Activated B cell treated with CpG ODN at 0.5 μM for 24 hours (primary cell): ENCODE results near the gene MRPL27. TPM values are rescaled to one million over a fixed set of nuclear protein-coding genes. Genes with fewer than 3 reads are reported as not detected.

Source experiments
- ATAC-seq: fragments of 200-7000 bp; cut with Tn5 transposase; one replicate; pipeline ENCODE4 v1.10.0; 2021; ENCODE audit warnings: low read depth, mild to moderate bottlenecking, moderate library complexity
- CTCF ChIA-PET: fragments of 350-600 bp; sonication (Branson Sonifier 250); formaldehyde crosslinking; loops from one replicate; lab custom pipeline; 2021; ENCODE audit warnings: antibody characterized with exemption; lab: Charles Lee
- POLR2A ChIA-PET: fragments of 350-600 bp; sonication (Branson Sonifier 250); formaldehyde crosslinking; loops from one replicate; lab custom pipeline; 2021; ENCODE audit warnings: antibody characterized with exemption; lab: Charles Lee
- DNase-seq: peaks from one replicate; pipeline ENCODE4 v3.0.0; 2022
- H3K27ac Mint-ChIP-seq: one replicate; pipeline ENCODE4 v1.8.0; 2020; ENCODE audit warnings: mixed read lengths
- H3K27me3 Mint-ChIP-seq: one replicate; pipeline ENCODE4 v1.8.0; 2021; ENCODE audit warnings: mixed read lengths
- H3K36me3 Mint-ChIP-seq: one replicate; pipeline ENCODE4 v1.8.0; 2021; ENCODE audit warnings: low read depth, mixed read lengths
- H3K4me1 Mint-ChIP-seq: one replicate; pipeline ENCODE4 v1.8.0; 2021; ENCODE audit warnings: mixed read lengths
- H3K4me3 Mint-ChIP-seq: one replicate; pipeline ENCODE4 v1.8.0; 2020; ENCODE audit warnings: mild to moderate bottlenecking, mixed read lengths
- H3K9me3 Mint-ChIP-seq: one replicate; pipeline ENCODE4 v1.8.0; 2020; ENCODE audit warnings: mixed read lengths
- CTCF ChIP-seq: fragments of 200-600 bp; IDR thresholded peaks from one replicate; pipeline ENCODE4 v1.8.0; 2022; ENCODE audit warnings: antibody characterized with exemption, mild to moderate bottlenecking
- intact Hi-C: fragments of 100-400 bp; cut with micrococcal nuclease; formaldehyde crosslinking; loops from one replicate; pipeline ENCODE4 v1.15.1; 2024
- total RNA-seq: library from RNA; stranded (reverse); gene quantifications from 2 replicates; pipeline ENCODE4 v1.2.3, GENCODE V29; 2022

The MRPL27 gene
- total RNA-seq, 1 donor from 2014 or later: 45.0 TPM

GRCh38 chr17:50347117-50347893 is 25.7 kb downstream of the MRPL27 start:
- Mint-ChIP-seq H3K27ac (peak overlapping the region; percentile 50), H3K27me3 (no peaks in the 10 kb centered on the region), H3K36me3 (peaks cover 2% of the 10 kb centered on the region), H3K9me3 (no peaks in the 10 kb centered on the region), H3K4me3 (peak overlapping the region; percentile 89), H3K4me1 (peaks cover 24% of the 10 kb centered on the region)
- DNase-seq (no peak), ATAC-seq (no peak)
- TF ChIP-seq CTCF: no peak
- CTCF ChIA-PET: interaction anchor here (1.0 to 3.2 kb wide), 3 partner anchors 15 to 253 kb away, joined by 3 to 21 read pairs (median 4); partner anchors contain the start of gene LRRC59
- POLR2A ChIA-PET: interaction anchor here (0.6 to 1.6 kb wide), 6 partner anchors 12 to 495 kb away, joined by 3 to 7 read pairs (median 6); partner anchors contain the start of gene LRRC59
- intact Hi-C loops: loop anchor here (2.0 kb wide), 1 partner anchor 49 kb away; the partner anchor contains the start of gene LRRC59

- ChIA-PET POLR2A (interaction anchor here (0.5 to 1.6 kb wide), 9 partner anchors 11 to 817 kb away, joined by 3 to 7 read pairs (median 4); partner anchors contain the start of genes EME1, LRRC59, MRPL27 and PPP1R9B), CTCF (interaction anchor here (1.0 to 3.2 kb wide), 3 partner anchors 16 to 252 kb away, joined by 3 to 21 read pairs (median 4); partner anchors contain the start of gene LRRC59)
- Mint-ChIP-seq H3K27ac (peak overlapping the region; percentile 80), H3K4me1 (peaks cover 24% of the 10 kb centered on the region), H3K9me3 (no peaks in the 10 kb centered on the region), H3K4me3 (peak overlapping the region; percentile 89), H3K27me3 (no peaks in the 10 kb centered on the region), H3K36me3 (peaks cover 1% of the 10 kb centered on the region)
- no peak for TF ChIP-seq CTCF
- DNase-seq (no peak), ATAC-seq (peak; percentile 59)
- intact Hi-C loops: loop anchor here (1.0 to 2.0 kb wide), 3 partner anchors 50 to 251 kb away; partner anchors contain the start of genes LRRC59, MYCBPAP and PDK2
These were observed 26.5 kb downstream of the MRPL27 start for GRCh38 chr17:50346313-50347116.

GRCh38 chr17:50345432-50346312 is 27.3 kb downstream of the MRPL27 start, which contains the start of gene XYLT2:
TSS of gene XYLT2 (plus strand) at chr17:50346126. CDS start at chr17:50346141, 15 bp downstream.
- Mint-ChIP-seq H3K27me3 (no peaks in the 10 kb centered on the region), H3K27ac (peak within 1 kb of the TSS; percentile 89), H3K4me3 (peak within 1 kb of the TSS; percentile 90), H3K9me3 (no peaks in the 10 kb centered on the region), H3K36me3 (peaks cover 1% of the 10 kb centered on the region), H3K4me1 (peaks cover 24% of the 10 kb centered on the region)
- ChIA-PET POLR2A (interaction anchor here (0.5 to 1.6 kb wide), 7 partner anchors 14 to 816 kb away, joined by 3 to 7 read pairs (median 4); partner anchors contain the start of genes EME1, LRRC59 and MRPL27), CTCF (interaction anchor here (3.2 kb wide), 1 partner anchor 16 kb away, joined by 21 read pairs; no protein-coding TSS in a partner anchor)
- TF ChIP-seq CTCF: no peak
- DNase-seq (peak; percentile 97), ATAC-seq (peak; percentile 94)
- intact Hi-C loops: loop anchor here (1.0 to 2.0 kb wide), 5 partner anchors 27 to 250 kb away; partner anchors contain the start of genes LRRC59, MYCBPAP and PDK2

- ATAC-seq: no peak
- no peak for TF ChIP-seq CTCF
- H3K27me3 Mint-ChIP-seq: no peaks in the 10 kb centered on the region
- no peak for DNase-seq
- peak overlapping the region; percentile 78 for H3K4me3 Mint-ChIP-seq
- intact Hi-C loops: loop anchor here (1.0 kb wide), 2 partner anchors 27 to 134 kb away; no protein-coding TSS in a partner anchor
- H3K36me3 Mint-ChIP-seq: peaks cover 1% of the 10 kb centered on the region
- no peaks in the 10 kb centered on the region for H3K9me3 Mint-ChIP-seq
- ChIA-PET CTCF (no interaction called here), POLR2A (interaction anchor here (0.7 kb wide), 2 partner anchors 56 to 220 kb away, joined by 3 to 5 read pairs; no protein-coding TSS in a partner anchor)
- H3K4me1 Mint-ChIP-seq: peaks cover 24% of the 10 kb centered on the region
- no peak overlapping the region for H3K27ac Mint-ChIP-seq
These were observed 28.1 kb downstream of the MRPL27 start for GRCh38 chr17:50344731-50345365.
